ENCODE data around the gene SLC25A24.

DNA sequence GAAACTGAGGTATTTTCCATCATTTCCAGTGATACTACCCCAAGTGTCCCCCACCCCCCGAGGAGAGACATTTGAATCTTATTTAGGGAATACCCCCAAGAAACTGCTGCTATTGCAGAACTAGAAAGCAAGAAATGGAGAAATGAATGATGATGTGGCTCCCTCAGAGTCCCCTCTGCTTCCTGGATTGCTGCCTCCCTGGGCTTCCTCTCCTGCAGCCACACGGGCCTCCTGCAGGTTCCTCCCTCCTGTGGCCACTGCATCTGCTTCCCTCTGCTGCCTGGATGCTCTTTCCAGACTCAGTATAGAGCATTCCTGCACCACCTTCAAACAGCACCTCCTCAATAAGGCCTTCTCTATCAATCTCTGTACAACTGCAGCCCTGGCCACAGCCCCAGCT, 69.3 kb downstream of the SLC25A24 start:
- no peak for TF ChIP-seq CTCF (IDR thresholded peaks at IDR 0.05; ENCODE audit: low read length)
- no peak for TF ChIP-seq EZH2 (IDR thresholded peaks at IDR 0.05; ENCODE audit: borderline replicate concordance, low read length)

Data from OCI-LY1 (cell line).